Vagina (tissue), 2 donors: ENCODE measurements around the gene CCDC63. TPM values are rescaled to one million over a fixed set of nuclear protein-coding genes. Genes with fewer than 3 reads are reported as not detected.

ENCODE experiments used
- DNase-seq, 2 donors: peaks; one replicate each; pipeline ENCODE4 v3.0.0-alpha.2; 2017; ENCODE audit errors: extremely low spot score in 2 of 2
- H3K27ac ChIP-seq: fragments of 200-600 bp; sonication (generic); one replicate; pipeline ENCODE4 v1.5.1; 2019
- H3K27me3 ChIP-seq: fragments of 200-600 bp; sonication (generic); one replicate; pipeline ENCODE4 v1.5.1; 2019
- H3K36me3 ChIP-seq, 2 donors: fragments of 200-600 bp; sonication (generic); one replicate each; pipeline ENCODE4 v1.5.1; 2017 to 2019
- H3K4me1 ChIP-seq: fragments of 200-600 bp; sonication (generic); one replicate; pipeline ENCODE4 v1.5.1; 2019
- H3K4me3 ChIP-seq, 2 donors: fragments of 200-600 bp; sonication (generic); 1 replicate in 1 of 2; 2 replicates in 1 of 2; pipeline ENCODE4 v1.5.1; 2016 to 2019
- H3K9me3 ChIP-seq: fragments of 200-600 bp; sonication (generic); one replicate; pipeline ENCODE4 v1.5.1; 2019
- POLR2A ChIP-seq, 2 donors: fragments of 450-650 bp; IDR thresholded peaks; one replicate each; pipeline ENCODE4 v1.6.1; 2017; ENCODE audit warnings: antibody characterized with exemption in 2 of 2, mild to moderate bottlenecking in 2 of 2, moderate library complexity in 2 of 2
- POLR2AphosphoS5 ChIP-seq, 2 donors: sonication (generic); formaldehyde crosslinking; IDR thresholded peaks; one replicate each; pipeline ENCODE4 v1.9.0; 2017; ENCODE audit warnings: antibody characterized with exemption in 2 of 2, mild to moderate bottlenecking in 2 of 2, low read depth in 1 of 2; ENCODE audit not compliant: insufficient read depth in 1 of 2
- intact Hi-C: fragments of 100-400 bp; cut with DNase I; formaldehyde crosslinking; loops from one replicate; pipeline ENCODE4 v1.15.1; 2023
- total RNA-seq: library from RNA; depleted of rRNA; stranded (reverse); fragments of >200 nt; gene quantifications from one replicate; pipeline ENCODE4 v1.2.3, GENCODE V29; 2016
- TF ChIP-seq, protein P1 (sequence below), 3 experiments: fragments of 450-650 bp in 2 of 3; fragments of 200-600 bp in 1 of 3; sonication (generic) in 1 of 3; IDR thresholded peaks; one replicate each; pipeline ENCODE4 v1.5.1; 2017 to 2019; ENCODE audit warnings: antibody characterized with exemption in 3 of 3, mild to moderate bottlenecking in 2 of 3, moderate library complexity in 2 of 3

CCDC63 gene
- total RNA-seq, 1 donor from 2014 or later: not detected

- Histone ChIP-seq H3K4me3 (no peak overlapping the region), H3K27ac (no peak overlapping the region), H3K9me3 (no peaks in the 10 kb centered on the region), H3K4me1 (no peaks in the 10 kb centered on the region), H3K27me3 (no peaks in the 10 kb centered on the region), H3K36me3 (no peaks in the 10 kb centered on the region)
- intact Hi-C loops: no loop called here
- TF ChIP-seq POLR2A (IDR thresholded peaks at IDR 0.05) (no peak), POLR2AphosphoS5 (IDR thresholded peaks at IDR 0.05; ENCODE audit: insufficient read depth in 1 of 2, low read depth in 1 of 2) (no peak)
- TF ChIP-seq, protein P1, sequence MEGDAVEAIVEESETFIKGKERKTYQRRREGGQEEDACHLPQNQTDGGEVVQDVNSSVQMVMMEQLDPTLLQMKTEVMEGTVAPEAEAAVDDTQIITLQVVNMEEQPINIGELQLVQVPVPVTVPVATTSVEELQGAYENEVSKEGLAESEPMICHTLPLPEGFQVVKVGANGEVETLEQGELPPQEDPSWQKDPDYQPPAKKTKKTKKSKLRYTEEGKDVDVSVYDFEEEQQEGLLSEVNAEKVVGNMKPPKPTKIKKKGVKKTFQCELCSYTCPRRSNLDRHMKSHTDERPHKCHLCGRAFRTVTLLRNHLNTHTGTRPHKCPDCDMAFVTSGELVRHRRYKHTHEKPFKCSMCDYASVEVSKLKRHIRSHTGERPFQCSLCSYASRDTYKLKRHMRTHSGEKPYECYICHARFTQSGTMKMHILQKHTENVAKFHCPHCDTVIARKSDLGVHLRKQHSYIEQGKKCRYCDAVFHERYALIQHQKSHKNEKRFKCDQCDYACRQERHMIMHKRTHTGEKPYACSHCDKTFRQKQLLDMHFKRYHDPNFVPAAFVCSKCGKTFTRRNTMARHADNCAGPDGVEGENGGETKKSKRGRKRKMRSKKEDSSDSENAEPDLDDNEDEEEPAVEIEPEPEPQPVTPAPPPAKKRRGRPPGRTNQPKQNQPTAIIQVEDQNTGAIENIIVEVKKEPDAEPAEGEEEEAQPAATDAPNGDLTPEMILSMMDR (IDR thresholded peaks at IDR 0.05): no peak
- no peak for DNase-seq
Observed at GRCh38 chr12:110809149-110809548, 37.6 kb upstream of the CCDC63 start.

- Histone ChIP-seq H3K9me3 (no peaks in the 10 kb centered on the region), H3K4me3 (no peak overlapping the region), H3K27me3 (no peaks in the 10 kb centered on the region), H3K36me3 (no peaks in the 10 kb centered on the region), H3K27ac (no peak overlapping the region), H3K4me1 (no peaks in the 10 kb centered on the region)
- no peak for DNase-seq
- TF ChIP-seq POLR2AphosphoS5 (IDR thresholded peaks at IDR 0.05; ENCODE audit: insufficient read depth in 1 of 2, low read depth in 1 of 2): no peak
- no peak for TF ChIP-seq POLR2A (IDR thresholded peaks at IDR 0.05)
- TF ChIP-seq, protein P1 (IDR thresholded peaks at IDR 0.05): no peak
- intact Hi-C loops: no loop called here
Observed at GRCh38 chr12:110811972-110812371, 34.8 kb upstream of the CCDC63 start.

GRCh38 chr12:110813285-110813684, 33.5 kb upstream of the CCDC63 start:
- Histone ChIP-seq H3K4me3 (no peak overlapping the region), H3K27me3 (no peaks in the 10 kb centered on the region), H3K36me3 (no peaks in the 10 kb centered on the region), H3K4me1 (no peaks in the 10 kb centered on the region), H3K27ac (no peak overlapping the region), H3K9me3 (no peaks in the 10 kb centered on the region)
- intact Hi-C loops: no loop called here
- TF ChIP-seq, protein P1 (IDR thresholded peaks at IDR 0.05): no peak
- TF ChIP-seq POLR2AphosphoS5 (IDR thresholded peaks at IDR 0.05; ENCODE audit: insufficient read depth in 1 of 2, low read depth in 1 of 2): no peak
- no peak for TF ChIP-seq POLR2A (IDR thresholded peaks at IDR 0.05)
- DNase-seq: no peak

GRCh38 chr12:110813756-110814155, 33.0 kb upstream of the CCDC63 start:
- Histone ChIP-seq H3K4me3 (no peak overlapping the region), H3K9me3 (no peaks in the 10 kb centered on the region), H3K4me1 (no peaks in the 10 kb centered on the region), H3K36me3 (no peaks in the 10 kb centered on the region), H3K27ac (no peak overlapping the region), H3K27me3 (no peaks in the 10 kb centered on the region)
- no peak for DNase-seq
- intact Hi-C loops: no loop called here
- TF ChIP-seq POLR2AphosphoS5 (IDR thresholded peaks at IDR 0.05; ENCODE audit: insufficient read depth in 1 of 2, low read depth in 1 of 2) (no peak), POLR2A (IDR thresholded peaks at IDR 0.05) (no peak)
- TF ChIP-seq, protein P1 (IDR thresholded peaks at IDR 0.05): no peak

GRCh38 chr12:110816248-110816647, 30.5 kb upstream of the CCDC63 start:
- Histone ChIP-seq H3K36me3 (no peaks in the 10 kb centered on the region), H3K4me3 (no peak overlapping the region), H3K27ac (no peak overlapping the region), H3K9me3 (no peaks in the 10 kb centered on the region), H3K4me1 (no peaks in the 10 kb centered on the region), H3K27me3 (no peaks in the 10 kb centered on the region)
- no peak for DNase-seq
- intact Hi-C loops: no loop called here
- TF ChIP-seq POLR2AphosphoS5 (IDR thresholded peaks at IDR 0.05; ENCODE audit: insufficient read depth in 1 of 2, low read depth in 1 of 2): no peak
- TF ChIP-seq, protein P1 (IDR thresholded peaks at IDR 0.05): no peak
- no peak for TF ChIP-seq POLR2A (IDR thresholded peaks at IDR 0.05)
